Neutrophil (primary cell): ENCODE measurements around the gene OAT.

Experiments
- H3K27ac ChIP-seq: fragments of 200-600 bp; sonication (generic); 2 replicates; pipeline ENCODE4 v1.5.1; 2016; ENCODE audit warnings: mild to moderate bottlenecking, moderate library complexity
- H3K27me3 ChIP-seq: fragments of 200-600 bp; sonication (generic); 2 replicates; pipeline ENCODE4 v1.6.0; 2016; ENCODE audit warnings: mild to moderate bottlenecking
- H3K36me3 ChIP-seq: fragments of 200-600 bp; sonication (generic); 2 replicates; pipeline ENCODE4 v1.5.1; 2017
- H3K4me1 ChIP-seq, 2 experiments: fragments of 200-600 bp in 1 of 2; sonication (generic) in 1 of 2; 1 replicate in 1 of 2; 2 replicates in 1 of 2; pipeline versions ENCODE4 v1.5.1 to v1.6.1; 2013 to 2016; ENCODE audit warnings: low read depth in 1 of 2, low read length in 1 of 2, mild to moderate bottlenecking in 1 of 2, moderate library complexity in 1 of 2; ENCODE audit not compliant: control insufficient read depth in 1 of 2, insufficient read depth in 1 of 2
- H3K4me3 ChIP-seq, 2 experiments: fragments of 200-600 bp in 1 of 2; sonication (generic) in 1 of 2; 1 replicate in 1 of 2; 2 replicates in 1 of 2; pipeline ENCODE4 v1.5.1; 2013 to 2016; ENCODE audit warnings: low read depth in 1 of 2, low read length in 1 of 2, mild to moderate bottlenecking in 1 of 2, moderate library complexity in 1 of 2
- H3K9me3 ChIP-seq: fragments of 200-600 bp; sonication (generic); 2 replicates; pipeline ENCODE4 v1.5.1; 2016
- TF ChIP-seq, protein P1 (sequence below): fragments of 200-600 bp; sonication (generic); IDR thresholded peaks from 2 replicates; pipeline ENCODE4 v1.5.1; 2016; ENCODE audit warnings: antibody characterized with exemption

OAT gene

GRCh38 chr10:124401633-124402032 is 17.1 kb downstream of the OAT start:
- H3K4me1 ChIP-seq = no peaks in the 10 kb centered on the region
- peaks cover 82% of the 10 kb centered on the region for H3K36me3 ChIP-seq
- TF ChIP-seq, protein P1, sequence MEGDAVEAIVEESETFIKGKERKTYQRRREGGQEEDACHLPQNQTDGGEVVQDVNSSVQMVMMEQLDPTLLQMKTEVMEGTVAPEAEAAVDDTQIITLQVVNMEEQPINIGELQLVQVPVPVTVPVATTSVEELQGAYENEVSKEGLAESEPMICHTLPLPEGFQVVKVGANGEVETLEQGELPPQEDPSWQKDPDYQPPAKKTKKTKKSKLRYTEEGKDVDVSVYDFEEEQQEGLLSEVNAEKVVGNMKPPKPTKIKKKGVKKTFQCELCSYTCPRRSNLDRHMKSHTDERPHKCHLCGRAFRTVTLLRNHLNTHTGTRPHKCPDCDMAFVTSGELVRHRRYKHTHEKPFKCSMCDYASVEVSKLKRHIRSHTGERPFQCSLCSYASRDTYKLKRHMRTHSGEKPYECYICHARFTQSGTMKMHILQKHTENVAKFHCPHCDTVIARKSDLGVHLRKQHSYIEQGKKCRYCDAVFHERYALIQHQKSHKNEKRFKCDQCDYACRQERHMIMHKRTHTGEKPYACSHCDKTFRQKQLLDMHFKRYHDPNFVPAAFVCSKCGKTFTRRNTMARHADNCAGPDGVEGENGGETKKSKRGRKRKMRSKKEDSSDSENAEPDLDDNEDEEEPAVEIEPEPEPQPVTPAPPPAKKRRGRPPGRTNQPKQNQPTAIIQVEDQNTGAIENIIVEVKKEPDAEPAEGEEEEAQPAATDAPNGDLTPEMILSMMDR = no peak
- H3K9me3 ChIP-seq = no peaks in the 10 kb centered on the region
- H3K27ac ChIP-seq = no peak overlapping the region
- no peak overlapping the region for H3K4me3 ChIP-seq
- no peaks in the 10 kb centered on the region for H3K27me3 ChIP-seq

- H3K36me3 ChIP-seq = peaks cover 21% of the 10 kb centered on the region
- no peak overlapping the region for H3K4me3 ChIP-seq
- no peak overlapping the region for H3K27ac ChIP-seq
- TF ChIP-seq, protein P1 = no peak
- peaks cover under 1 to 1% of the 10 kb centered on the region in 2 experiments for H3K4me1 ChIP-seq
- H3K27me3 ChIP-seq = peaks cover 20% of the 10 kb centered on the region
- no peaks in the 10 kb centered on the region for H3K9me3 ChIP-seq
These were observed 24.1 kb downstream of the OAT start for GRCh38 chr10:124394583-124394982.

- Histone ChIP-seq H3K27ac (no peak overlapping the region), H3K4me3 (no peak overlapping the region), H3K27me3 (peaks cover 20% of the 10 kb centered on the region), H3K36me3 (peaks cover 14% of the 10 kb centered on the region), H3K9me3 (no peaks in the 10 kb centered on the region), H3K4me1 (peaks cover 10 to 13% of the 10 kb centered on the region in 2 experiments)
- TF ChIP-seq, protein P1 = no peak
These were observed 25.9 kb downstream of the OAT start for GRCh38 chr10:124392626-124393342.

DNA sequence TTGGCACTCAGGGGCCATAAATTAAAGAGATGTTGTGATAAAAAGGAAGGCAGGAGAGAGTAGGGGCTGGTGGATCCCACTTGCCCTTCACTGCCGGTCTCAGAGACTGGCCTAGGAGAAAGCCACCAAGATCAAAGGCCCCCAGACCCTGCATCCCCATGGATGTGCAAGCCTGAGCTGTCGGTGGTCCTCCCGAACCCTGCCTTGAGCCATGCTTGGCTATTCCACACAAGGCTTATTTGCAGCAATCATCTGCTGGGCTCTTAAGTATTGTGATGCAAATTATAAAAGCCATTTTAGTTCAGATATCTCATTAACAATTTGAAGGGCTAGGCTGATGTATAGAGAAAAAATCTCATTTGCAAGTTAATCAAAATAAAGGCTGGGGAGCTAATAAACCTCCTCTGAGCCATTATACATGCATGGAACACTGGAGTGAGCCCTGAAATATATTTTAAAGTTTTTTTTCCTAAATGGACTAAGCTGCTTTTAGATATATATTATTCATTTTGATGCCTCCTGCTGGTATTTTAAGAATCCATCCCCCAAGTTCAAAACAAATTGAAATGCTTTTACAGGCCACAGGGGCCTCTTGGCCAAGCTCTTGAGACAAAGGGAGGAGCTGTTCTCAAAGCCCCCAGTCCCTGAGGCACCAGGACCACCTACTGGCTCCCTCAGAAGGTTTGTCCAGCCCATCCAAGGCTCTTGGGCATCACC is 28.1 kb downstream of the OAT start:
- Histone ChIP-seq H3K4me3 (no peak overlapping the region), H3K36me3 (no peaks in the 10 kb centered on the region), H3K27ac (no peak overlapping the region), H3K9me3 (no peaks in the 10 kb centered on the region), H3K4me1 (peaks cover 10 to 13% of the 10 kb centered on the region in 2 experiments), H3K27me3 (peaks cover 24% of the 10 kb centered on the region)
- TF ChIP-seq, protein P1 = no peak

DNA sequence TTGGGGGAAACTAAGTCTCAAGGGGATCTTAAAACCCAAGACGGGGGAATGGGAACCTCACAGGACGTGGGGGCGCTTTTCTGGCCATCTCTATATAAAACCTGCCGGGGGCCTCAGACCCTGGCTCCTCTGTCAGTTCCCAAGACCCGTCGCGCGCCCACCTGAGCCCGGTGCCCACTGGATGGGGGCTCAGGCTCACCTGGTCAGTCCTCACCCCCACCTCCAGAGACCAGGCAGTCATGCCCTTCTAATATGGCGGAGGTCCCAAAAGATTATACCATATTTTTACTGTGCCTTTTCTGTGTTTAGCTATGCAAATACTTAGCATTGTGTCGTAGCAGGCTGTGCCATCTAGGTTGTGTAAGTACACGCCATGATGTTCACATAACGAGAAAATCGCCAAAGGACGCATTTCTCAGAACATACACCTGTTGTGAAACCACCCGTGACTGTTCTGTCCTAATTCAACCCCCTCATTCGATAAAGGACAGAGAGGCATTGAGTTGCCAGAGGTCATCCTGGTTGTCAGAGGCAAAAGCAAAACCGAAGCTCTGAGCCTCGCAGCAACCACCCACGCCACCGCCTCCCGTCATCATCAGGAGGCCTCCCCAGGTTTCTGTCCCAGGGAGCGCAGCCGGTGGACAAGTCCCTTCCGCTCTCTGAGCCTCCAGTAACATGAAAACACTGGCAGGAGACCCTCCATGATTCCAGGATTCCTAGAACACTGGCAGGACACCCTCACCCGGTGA is 28.9 kb downstream of the OAT start:
- Histone ChIP-seq H3K27ac (no peak overlapping the region), H3K4me1 (peaks cover 10 to 13% of the 10 kb centered on the region in 2 experiments), H3K27me3 (peaks cover 31% of the 10 kb centered on the region), H3K36me3 (no peaks in the 10 kb centered on the region), H3K9me3 (no peaks in the 10 kb centered on the region), H3K4me3 (peak overlapping the region in 1 of 2 experiments; percentile 75)
- TF ChIP-seq, protein P1 = no peak
